Endometrial microvascular endothelial cells (primary cell): ENCODE measurements around the gene NDUFB10. TPM values are rescaled to one million over a fixed set of nuclear protein-coding genes. Genes with fewer than 3 reads are reported as not detected.

Experiments
- in situ Hi-C: cut with HindIII; loops from 2 replicates; pipeline ENCODE4 v1.10.0; 2017; ENCODE audit warnings: low sequenced_read_pairs, low pct_unique_long_range_greater_than_20kb; ENCODE audit errors: inconsistent ontology term
- total RNA-seq: library from RNA; depleted of rRNA; stranded (reverse); fragments of >200 nt; gene quantifications from one replicate; pipeline ENCODE4 v1.2.3, GENCODE V29; 2015; ENCODE audit errors: inconsistent ontology term

NDUFB10 gene
- total RNA-seq, 1 donor from 2014 or later, result 270 TPM

DNA sequence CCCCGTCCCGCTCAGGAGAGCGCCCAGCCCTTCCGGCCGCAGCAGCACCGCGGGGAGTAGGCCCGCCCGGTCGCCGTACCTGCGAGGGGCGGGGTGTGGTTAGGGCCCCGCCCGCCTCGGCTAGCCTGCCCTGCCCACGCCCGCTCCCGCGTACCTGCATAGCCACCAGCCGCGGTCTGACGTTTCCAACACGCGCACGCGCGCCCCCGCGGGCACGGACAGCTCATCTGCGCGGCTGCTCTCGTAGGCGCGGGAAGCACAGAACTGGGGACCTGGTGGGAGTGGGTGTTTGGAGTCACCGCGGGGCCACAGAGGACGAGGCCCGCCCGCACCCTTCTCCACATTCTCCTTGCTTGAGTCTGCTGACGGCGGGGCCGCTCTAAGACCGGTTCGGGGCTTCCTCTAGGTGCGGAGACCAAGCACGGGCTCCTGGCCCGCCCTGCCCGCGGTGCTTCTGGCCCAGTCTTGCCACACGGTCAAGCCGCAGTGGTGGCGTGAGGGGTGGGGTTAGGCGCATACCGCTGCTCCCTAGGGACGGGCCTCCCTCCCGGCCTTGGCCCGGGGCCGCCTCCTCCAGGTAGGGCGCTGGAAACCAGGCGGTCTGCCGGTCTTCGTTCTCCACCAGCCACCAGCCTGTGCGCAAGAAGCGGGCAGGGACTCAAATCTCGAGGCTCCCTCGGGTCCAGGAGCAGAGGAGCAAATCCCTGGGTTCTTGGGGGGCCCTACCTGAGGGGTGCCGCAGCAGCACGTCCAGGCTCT, 20.1 kb downstream of the NDUFB10 start:
- in situ Hi-C loops, result no loop called here

DNA sequence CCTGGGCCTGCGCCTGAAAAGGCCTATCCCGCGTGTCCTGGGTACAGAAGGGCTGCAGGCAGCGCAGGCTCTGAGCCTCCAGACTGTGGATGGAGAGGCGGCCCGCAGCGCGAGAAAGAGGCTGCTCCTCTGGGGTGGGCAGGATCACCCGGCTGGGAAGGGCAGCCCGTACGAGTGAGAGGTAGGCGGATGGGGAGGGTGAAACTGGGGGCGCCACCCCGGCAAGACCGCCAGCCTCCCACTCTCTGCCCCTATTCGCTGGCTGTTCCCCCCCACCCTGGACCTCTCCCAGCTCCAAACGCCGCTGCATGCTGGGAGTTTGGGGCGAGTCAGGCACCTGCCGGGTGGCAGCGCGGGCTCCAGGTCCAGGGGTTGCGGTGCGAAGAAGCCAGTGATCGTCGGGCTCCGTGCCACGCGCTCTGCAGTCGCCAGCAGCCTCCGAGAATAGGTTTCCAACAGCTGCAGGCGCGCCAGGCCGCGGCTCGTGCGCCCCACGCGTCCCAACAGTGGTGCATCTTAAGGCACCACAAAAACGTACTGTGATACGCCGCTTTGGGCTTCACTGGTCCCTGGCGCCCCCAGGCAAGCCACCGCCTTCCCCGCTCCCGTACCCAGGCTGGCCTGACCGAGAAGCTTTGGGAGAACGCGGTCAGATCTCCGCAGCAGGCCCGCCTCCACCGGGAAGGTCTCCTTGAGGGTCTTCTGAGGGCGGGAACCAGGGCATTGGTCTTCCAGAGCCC, 20.9 kb downstream of the NDUFB10 start:
- in situ Hi-C loops, result no loop called here

DNA sequence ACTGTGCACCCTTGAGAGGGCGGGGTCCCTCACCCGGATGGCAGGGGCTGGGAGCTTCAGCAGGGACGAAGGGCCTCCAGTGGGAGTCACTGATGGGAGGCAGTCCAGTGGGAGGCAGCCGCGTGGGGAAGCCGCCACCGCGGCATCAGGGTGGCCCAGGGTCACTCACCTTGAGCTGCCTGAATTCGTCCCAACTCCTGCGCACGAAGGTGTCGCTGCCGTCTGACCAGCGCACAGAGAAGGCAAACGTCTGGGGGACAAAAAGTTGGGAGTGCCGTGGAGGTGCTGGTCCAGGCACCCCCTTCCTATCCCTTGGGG, 21.4 kb downstream of the NDUFB10 start:
- in situ Hi-C loops, result no loop called here

DNA sequence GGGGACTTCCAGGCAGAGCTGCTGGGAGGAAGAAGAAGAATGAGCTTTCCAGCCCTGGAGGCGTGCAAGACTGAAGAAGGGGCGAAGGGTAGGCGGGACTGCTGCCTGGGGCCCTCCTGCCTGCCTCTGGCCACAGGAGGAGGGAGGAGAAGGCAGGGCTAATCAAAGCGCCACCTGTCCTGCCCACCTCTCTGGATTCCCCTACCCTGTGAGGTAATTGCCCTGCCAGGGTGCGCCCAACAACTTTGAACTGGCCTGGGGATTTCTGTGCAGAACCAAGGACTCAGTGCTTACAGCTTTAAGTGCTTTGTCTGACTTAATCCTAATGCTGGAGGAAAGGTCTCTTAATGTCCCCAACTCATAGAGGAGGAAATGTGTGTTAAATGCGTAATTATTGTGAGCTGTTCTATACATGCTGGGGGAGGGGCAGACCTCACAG, 22.1 kb downstream of the NDUFB10 start, which contains the start of gene NOXO1:
NOXO1 (minus strand) TSS at position 72 of the 439 bp plus-strand sequence. CDS start 290 bp downstream, outside the sequence.
- in situ Hi-C loops, result no loop called here

DNA sequence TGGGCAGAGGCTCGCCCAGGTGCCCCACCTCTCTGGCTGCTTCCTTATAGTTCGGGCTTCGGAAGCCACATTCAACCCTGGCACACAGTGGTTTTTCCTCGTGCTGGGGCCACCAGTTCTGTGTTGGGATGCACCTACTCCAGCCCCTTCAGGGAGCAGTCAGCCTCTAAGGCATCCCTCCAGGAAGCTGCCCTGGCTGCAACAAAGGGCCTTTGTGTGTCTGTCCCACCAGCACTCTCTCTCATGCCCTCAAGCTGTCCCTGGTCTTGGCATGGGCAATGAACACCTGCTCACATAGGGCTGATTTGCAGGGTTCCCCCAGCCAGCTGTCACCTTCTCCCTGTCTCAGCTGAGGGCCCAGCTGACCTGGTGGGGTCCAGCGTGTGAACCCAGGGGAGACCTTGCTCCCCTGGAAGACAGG, 22.7 kb downstream of the NDUFB10 start:
- in situ Hi-C loops, result no loop called here

DNA sequence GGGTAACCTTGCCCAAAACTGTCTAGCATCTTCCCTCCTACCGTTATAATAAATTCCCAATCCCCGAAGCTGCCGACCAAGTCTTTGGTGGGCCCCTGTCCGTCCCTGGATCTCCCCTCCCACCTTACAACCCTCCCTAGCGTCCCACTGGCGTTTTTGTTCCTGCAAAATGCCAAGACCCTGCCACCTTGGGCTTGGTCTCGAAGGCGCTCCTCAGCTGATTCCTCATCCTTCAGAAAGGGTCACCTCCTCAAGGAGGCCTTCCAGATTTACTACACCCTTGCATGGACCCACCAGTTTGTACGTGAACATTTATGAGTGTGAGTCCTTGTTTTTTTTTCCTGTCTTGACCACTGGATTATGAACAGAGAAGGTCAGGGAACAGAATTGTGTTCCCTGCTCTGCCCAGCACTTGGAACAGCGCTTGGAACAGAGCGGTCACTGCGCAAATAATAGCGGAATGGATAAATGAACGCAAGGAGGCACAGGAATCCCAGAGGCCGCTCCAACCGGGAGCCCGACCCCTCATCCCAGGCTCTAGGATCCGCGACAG, 23.7 kb downstream of the NDUFB10 start:
- in situ Hi-C loops, result no loop called here

DNA sequence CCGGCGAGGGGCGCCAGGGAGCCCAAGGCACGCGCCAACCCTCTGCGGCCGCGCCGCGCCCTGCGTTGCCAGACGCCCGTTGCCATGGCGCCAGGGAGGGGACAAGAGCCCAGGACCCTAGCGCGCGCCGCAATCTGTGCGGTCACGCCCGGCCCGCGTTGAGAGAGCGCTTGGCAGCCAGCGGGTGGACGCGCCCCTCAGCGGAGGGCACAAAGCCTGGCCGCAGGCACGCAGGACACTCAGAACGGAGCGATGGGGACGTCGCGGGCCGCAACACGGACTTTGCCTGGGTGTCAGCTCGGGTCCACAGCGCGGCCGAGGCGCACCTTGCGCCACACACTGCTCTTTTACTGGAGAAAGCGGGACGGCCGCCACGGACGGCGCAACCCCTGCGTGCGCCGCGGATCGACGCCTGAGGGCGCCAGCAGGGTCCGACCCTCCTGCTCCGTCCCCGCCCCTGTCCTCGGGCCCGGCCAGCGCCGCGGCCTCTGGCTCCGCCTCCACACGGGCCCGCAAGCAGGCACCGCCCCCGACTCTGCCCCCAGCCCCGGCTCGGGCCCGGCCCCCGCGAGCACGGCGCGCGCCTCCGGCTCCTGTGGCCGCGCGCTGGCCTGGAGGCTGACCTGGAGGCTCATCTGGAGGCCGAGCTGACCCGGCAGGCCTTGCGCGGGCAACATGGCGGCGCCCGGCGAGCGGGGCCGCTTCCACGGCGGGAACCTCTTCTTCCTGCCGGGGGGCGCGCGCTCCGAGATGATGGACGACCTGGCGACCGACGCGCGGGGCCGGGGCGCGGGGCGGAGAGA, 24.4 kb downstream of the NDUFB10 start, which contains the start of gene GFER:
GFER (plus strand) TSS at position 650 of the 803 bp plus-strand sequence; CDS start at position 676, 26 bp downstream.
- in situ Hi-C loops, result no loop called here

DNA sequence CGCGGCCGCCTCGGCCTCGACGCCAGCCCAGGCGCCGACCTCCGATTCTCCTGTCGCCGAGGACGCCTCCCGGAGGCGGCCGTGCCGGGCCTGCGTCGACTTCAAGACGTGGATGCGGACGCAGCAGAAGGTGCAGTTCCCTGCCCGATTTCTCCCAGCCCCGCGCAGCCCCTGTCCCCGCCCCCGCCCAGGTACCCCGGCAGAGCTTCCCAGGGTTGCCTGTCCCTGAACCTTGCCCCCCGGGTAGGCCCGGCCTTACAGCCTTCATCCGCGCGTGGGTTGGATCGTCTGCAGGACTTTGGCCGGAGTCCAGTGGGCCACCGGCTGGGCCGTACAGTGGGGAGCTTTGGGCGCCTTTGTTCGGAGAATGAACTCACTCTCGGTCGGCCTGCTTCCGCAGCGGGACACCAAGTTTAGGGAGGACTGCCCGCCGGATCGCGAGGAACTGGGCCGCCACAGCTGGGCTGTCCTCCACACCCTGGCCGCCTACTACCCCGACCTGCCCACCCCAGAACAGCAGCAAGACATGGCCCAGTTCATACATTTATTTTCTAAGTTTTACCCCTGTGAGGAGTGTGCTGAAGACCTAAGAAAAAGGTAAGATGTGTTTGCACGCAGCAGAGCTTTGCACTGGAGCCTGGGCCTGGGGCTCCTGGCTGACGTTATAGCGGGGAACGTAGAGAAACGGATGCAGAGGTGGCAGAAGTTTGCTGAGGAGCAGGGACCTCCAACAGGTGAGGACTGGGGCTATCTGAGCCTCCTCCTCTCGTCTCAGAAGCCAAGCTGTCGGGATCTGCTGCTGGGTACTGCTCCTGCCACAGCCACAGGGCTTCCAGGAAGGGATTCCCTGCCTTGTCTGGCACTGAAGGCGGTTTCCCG, 25.2 kb downstream of the NDUFB10 start:
- in situ Hi-C loops, result no loop called here

DNA sequence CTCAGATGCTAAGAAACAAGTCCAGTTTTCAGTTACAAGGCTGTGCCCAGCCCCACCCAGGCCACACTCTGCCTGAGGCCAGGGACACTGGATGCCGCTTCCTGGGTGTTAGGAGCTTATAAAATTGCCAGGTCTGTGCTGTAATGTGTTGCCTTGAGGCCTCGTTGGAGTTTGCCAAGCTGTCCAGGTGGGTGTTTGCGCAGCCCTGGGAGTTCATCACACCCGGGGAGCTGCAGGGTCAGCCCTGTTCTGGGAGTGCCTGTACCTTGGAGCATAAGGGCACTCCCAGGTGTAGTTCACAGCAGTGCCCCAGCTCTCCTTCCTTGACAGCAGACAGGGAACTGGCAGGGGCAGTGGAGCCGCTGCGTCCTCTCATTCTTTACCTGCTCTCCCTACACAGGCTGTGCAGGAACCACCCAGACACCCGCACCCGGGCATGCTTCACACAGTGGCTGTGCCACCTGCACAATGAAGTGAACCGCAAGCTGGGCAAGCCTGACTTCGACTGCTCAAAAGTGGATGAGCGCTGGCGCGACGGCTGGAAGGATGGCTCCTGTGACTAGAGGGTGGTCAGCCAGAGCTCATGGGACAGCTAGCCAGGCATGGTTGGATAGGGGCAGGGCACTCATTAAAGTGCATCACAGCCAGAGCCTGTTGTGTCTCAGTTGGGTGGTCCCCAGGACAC, 26.3 kb downstream of the NDUFB10 start:
- in situ Hi-C loops, result no loop called here

DNA sequence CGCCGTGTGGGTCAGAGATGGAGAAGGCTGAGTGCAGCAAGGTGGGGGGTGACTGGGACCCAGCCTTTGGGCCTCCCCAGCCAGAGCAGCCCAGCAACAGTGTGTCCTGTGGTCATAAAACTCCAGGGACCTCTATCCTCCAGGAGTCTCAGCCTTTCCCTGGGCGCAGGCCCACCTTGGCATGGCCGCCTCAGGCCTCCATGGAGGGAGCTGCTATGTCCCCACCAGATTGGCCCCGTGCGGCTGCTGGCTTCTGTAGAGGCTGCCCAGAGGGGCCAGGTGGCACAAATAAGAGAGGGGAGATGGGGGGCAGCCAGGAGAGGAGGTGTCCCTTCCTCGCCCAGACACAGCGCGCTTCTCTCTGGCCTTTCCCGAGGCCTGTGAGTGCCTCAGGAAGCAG, 27.9 kb downstream of the NDUFB10 start:
- in situ Hi-C loops, result no loop called here

DNA sequence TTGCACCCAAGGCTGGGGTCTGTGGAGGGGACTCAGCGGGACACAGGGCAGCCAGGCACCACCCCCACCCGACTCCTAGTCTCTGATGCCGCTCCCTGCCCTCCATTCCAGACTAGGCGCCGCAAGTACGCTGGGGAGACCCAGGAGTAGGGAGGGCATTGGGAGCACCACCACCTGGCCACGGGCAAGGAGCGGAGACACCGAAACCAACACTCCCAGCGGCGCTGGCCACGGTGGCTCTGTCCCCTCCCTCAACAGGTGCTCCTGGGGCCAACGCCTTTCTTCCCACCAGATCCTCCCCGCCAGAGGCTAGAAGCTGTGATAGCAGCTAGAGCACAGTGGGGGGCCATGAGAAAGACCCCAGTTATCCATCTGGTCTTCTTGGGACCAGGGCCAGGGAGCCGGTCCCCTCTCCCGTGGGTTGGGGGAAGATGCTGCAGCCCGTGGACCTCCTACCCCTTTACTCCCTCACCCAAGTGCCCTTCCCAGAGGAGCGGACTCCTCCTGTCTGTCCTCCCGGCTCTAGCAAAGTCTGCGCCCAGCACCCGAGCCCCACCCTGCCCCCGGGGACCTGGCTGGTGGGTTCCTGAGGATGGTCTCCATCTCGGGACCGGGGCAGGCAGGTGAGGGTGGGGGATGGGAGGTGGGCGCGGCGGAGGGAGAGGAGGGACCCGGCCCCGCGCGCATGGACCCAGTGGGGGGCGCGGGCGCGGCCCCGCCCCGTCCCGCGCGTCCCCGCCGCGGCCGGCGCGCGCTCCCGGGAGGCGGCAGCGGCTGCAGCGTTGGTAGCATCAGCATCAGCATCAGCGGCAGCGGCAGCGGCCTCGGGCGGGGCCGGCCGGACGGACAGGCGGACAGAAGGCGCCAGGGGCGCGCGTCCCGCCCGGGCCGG, 30.1 kb downstream of the NDUFB10 start, which contains the start of gene SYNGR3:
SYNGR3 (plus strand) TSS at position 762 of the 892 bp plus-strand sequence. CDS start 133 bp downstream, outside the sequence.
- in situ Hi-C loops, result no loop called here

DNA sequence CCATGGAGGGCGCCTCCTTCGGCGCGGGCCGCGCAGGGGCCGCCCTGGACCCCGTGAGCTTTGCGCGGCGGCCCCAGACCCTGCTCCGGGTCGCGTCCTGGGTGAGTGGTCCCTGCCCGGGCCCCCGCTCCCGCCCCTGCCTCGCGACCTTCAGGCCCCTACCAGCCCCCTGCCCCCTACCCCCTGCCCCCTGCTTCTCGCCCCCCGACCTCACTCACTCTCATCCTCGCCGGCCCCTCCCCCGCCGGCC, 30.7 kb downstream of the NDUFB10 start:
- in situ Hi-C loops, result no loop called here

DNA sequence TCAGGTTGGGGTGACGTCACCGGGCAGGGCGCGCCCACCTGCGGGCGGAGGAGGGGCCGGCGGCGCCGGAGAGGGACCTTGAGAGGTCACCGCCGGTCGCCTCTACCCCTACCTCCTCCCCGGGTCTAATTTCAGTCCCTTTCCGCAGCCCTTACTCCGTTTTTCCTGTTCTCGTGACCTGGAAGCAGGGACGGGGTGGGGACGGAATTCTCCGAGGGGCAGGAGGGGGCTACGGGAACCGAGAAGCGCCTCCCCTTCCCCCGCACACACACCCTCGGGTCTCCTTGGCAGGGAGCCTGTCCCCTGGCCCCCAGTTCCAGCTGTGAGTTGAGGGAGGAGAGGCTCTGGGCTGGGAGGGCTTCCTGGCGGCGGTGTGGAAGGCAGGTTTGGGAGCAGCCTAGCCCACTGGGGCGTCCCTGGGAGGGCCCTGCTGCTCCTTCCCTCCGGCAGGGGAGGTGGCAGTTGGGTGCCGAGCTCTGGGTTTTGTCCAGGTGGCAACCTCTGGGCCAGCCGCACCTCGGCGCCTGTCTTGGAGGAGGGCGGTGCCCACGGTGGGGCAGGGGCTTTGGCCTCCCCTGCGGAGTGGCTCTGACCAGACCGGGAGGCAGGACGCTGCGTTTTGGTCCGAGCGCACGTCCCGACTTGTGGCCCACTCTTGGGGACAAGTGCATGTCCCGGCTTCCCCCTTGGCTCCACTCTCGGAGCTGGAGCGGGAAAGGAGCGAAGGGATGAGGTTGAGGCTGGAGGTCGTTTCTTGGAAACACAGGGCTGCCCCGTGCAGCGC, 31.2 kb downstream of the NDUFB10 start:
- in situ Hi-C loops, result no loop called here

DNA sequence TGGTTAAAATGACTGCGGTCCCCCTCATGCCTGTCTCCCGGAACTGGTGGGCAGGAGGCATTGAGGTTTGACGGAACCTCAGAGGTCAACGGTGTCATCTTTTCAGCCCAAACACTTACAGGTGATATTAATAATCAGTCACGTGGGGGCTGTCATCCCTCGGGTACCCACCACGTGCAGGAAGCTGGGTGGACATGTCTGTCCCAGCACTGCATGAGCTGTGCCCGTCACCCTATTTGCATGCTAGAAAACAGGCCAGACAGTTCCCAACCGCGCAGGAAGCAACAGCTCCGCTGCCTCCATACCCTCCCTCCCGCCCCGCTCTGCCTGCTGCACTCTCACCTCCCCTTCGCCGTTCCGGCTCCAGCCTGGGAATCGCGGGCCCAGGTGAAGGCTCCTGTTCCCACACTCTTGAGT, 31.8 kb downstream of the NDUFB10 start:
- in situ Hi-C loops, result no loop called here

DNA sequence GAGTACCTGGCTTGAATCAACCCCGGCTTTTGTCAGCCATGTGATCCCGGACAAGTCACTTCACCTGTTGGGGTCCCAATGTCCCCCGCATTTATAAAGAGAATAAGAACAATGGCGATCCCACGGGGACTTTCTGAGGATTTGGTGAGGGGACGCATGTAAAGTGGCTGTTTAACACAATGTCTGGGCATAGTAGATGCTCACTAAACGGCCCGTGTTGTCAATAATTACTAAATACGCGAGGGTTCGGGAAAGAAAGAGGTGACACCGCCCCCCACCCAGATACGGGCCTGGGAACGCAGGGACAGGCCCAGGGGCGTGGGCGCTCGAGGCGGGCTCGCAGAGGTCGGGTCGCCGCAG, 32.2 kb downstream of the NDUFB10 start:
- in situ Hi-C loops, result no loop called here

DNA sequence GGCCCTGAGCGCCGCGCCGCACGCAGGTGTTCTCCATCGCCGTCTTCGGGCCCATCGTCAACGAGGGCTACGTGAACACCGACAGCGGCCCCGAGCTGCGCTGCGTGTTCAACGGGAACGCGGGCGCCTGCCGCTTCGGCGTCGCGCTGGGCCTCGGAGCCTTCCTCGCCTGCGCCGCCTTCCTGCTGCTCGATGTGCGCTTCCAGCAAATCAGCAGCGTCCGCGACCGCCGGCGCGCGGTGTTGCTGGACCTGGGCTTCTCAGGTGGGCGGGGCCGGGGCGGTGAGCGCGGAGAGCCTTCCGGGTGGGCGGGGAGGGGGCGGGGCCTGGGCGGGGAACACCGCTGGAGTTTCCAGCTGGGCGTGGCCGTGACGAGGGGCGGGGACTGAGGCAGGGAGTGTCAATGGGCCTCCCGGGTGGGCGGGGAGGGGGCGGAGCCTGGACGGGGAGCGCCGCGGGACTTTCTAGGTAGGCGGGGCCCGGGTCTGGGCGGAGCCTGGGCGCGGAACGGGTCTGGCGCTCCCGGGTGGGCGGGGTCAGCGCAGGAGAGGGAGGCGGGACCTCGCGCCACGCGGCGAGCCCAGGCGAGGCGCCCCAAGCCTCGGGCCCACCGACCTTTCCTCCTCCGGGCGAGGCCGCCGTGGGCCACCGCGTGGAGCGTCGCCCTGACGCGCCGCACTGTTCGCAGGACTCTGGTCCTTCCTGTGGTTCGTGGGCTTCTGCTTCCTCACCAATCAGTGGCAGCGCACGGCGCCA, 32.8 kb downstream of the NDUFB10 start:
- in situ Hi-C loops, result no loop called here
